Neuronal stem cell (in vitro differentiated cells): ENCODE measurements around the gene AHDC1.

Source experiments
- DNase-seq: peaks from one replicate; pipeline ENCODE4 v3.0.0-alpha.2; 2013; ENCODE audit warnings: low spot score
- H2AFZ ChIP-seq: one replicate; pipeline ENCODE4 v1.6.1; 2013; ENCODE audit warnings: mild to moderate bottlenecking, low read length, inconsistent platforms
- H2AK5ac ChIP-seq: 2 replicates; pipeline ENCODE4 v1.6.1; 2013; ENCODE audit warnings: low read depth, mild to moderate bottlenecking, inconsistent platforms, low read length, moderate library complexity, mixed read lengths
- H2BK120ac ChIP-seq: 2 replicates; pipeline ENCODE4 v1.6.1; 2013; ENCODE audit warnings: low read depth, mild to moderate bottlenecking, inconsistent platforms, low read length, moderate library complexity, mixed read lengths
- H2BK12ac ChIP-seq: one replicate; pipeline ENCODE4 v1.6.1; 2013; ENCODE audit warnings: low read length, inconsistent platforms
- H2BK15ac ChIP-seq: 2 replicates; pipeline ENCODE4 v1.6.1; 2013; ENCODE audit warnings: mild to moderate bottlenecking, low read length, inconsistent platforms, mixed read lengths
- H2BK5ac ChIP-seq: one replicate; pipeline ENCODE4 v1.6.1; 2013; ENCODE audit warnings: inconsistent platforms, mild to moderate bottlenecking, low read length, moderate library complexity
- H3K14ac ChIP-seq: one replicate; pipeline ENCODE4 v1.6.1; 2013; ENCODE audit warnings: low read length, inconsistent platforms
- H3K18ac ChIP-seq: 2 replicates; pipeline ENCODE4 v1.6.1; 2013; ENCODE audit warnings: low read length, inconsistent platforms
- H3K23ac ChIP-seq: 2 replicates; pipeline ENCODE4 v1.6.1; 2013; ENCODE audit warnings: low read depth, mild to moderate bottlenecking, mixed read lengths, low read length, inconsistent platforms; ENCODE audit not compliant: poor library complexity
- H3K27ac ChIP-seq: replicated peaks from 3 replicates; pipeline ENCODE4 v1.5.1; 2013; ENCODE audit warnings: low read length, inconsistent platforms
- H3K27me3 ChIP-seq, 3 experiments: 2 replicates each; pipeline ENCODE4 v1.6.1; 2013; ENCODE audit warnings: low read length in 3 of 3, mild to moderate bottlenecking in 2 of 3, inconsistent platforms in 1 of 3, low read depth in 1 of 3, mixed read lengths in 1 of 3, moderate library complexity in 1 of 3; ENCODE audit not compliant: control insufficient read depth in 3 of 3, insufficient read depth in 3 of 3
- H3K36me3 ChIP-seq, 2 donors: replicated peaks in 1 of 2; 2 replicates each; pipeline ENCODE4 v1.6.1; 2013; ENCODE audit warnings: low read length in 2 of 2; ENCODE audit not compliant: control insufficient read depth in 2 of 2, insufficient read depth in 2 of 2
- H3K4ac ChIP-seq: 2 replicates; pipeline ENCODE4 v1.6.1; 2013; ENCODE audit warnings: inconsistent platforms, mild to moderate bottlenecking, low read length, moderate library complexity
- H3K4me1 ChIP-seq, 2 donors: 1 replicate in 1 of 2; 2 replicates in 1 of 2; pipeline ENCODE4 v1.6.1; 2013; ENCODE audit warnings: low read length in 2 of 2, low read depth in 1 of 2; ENCODE audit not compliant: control insufficient read depth in 2 of 2, insufficient read depth in 1 of 2
- H3K4me2 ChIP-seq: one replicate; pipeline ENCODE4 v1.6.1; 2013; ENCODE audit warnings: mild to moderate bottlenecking, low read length, inconsistent platforms; ENCODE audit not compliant: insufficient read depth, poor library complexity, severe bottlenecking
- H3K4me3 ChIP-seq, 2 donors: 2 replicates each; pipeline ENCODE4 v1.5.1; 2013; ENCODE audit warnings: low read length in 2 of 2, mild to moderate bottlenecking in 2 of 2, inconsistent platforms in 1 of 2, moderate library complexity in 1 of 2
- H3K79me1 ChIP-seq: one replicate; pipeline ENCODE4 v1.6.1; 2013; ENCODE audit warnings: low read depth, mild to moderate bottlenecking, inconsistent platforms, low read length, moderate library complexity
- H3K9ac ChIP-seq: one replicate; pipeline ENCODE4 v1.6.1; 2013; ENCODE audit warnings: mild to moderate bottlenecking, low read depth, low read length, inconsistent platforms; ENCODE audit not compliant: poor library complexity
- H3K9me3 ChIP-seq, 2 donors: replicated peaks in 1 of 2; 2 replicates each; pipeline versions ENCODE3 to v1.6.1; 2013; ENCODE audit warnings: low read length in 2 of 2, mild to moderate bottlenecking in 2 of 2, inconsistent platforms in 1 of 2, low read depth in 1 of 2, mixed read lengths in 1 of 2, moderate library complexity in 1 of 2; ENCODE audit not compliant: control insufficient read depth in 2 of 2, insufficient read depth in 1 of 2
- H4K8ac ChIP-seq: one replicate; pipeline ENCODE4 v1.6.1; 2013; ENCODE audit warnings: low read depth, mild to moderate bottlenecking, inconsistent platforms, low read length, moderate library complexity
- H4K91ac ChIP-seq: one replicate; pipeline ENCODE4 v1.6.1; 2013; ENCODE audit warnings: low read length, low read depth, mild to moderate bottlenecking, inconsistent platforms; ENCODE audit not compliant: poor library complexity
- WGBS, 2 donors: extraction: QIAGEN DNeasy Blood & Tissue Kit; methylation state at CpG; one replicate each; pipeline ENCODE4 v1.1.7; 2013; ENCODE audit warnings: missing lambda C conversion rate in 2 of 2, mixed read lengths in 1 of 2; ENCODE audit not compliant: insufficient read length in 2 of 2, insufficient replicate concordance in 1 of 2; ENCODE audit errors: extremely low coverage in 2 of 2; 5-methylcytosine and 5-hydroxymethylcytosine counted together

Gene AHDC1

GRCh38 chr1:27570356-27570755 lies 33.6 kb downstream of the AHDC1 start:
- no peak overlapping the region for H3K4me3 ChIP-seq
- H2BK120ac ChIP-seq: peak overlapping the region; percentile 33
- H4K91ac ChIP-seq: peak overlapping the region; percentile 86
- H3K9me3 ChIP-seq: no peaks in the 10 kb centered on the region
- peak overlapping the region; percentile 69 for H2BK12ac ChIP-seq
- H4K8ac ChIP-seq: no peak overlapping the region
- H3K27me3 ChIP-seq: no peaks in the 10 kb centered on the region
- peak overlapping the region; percentile 75 for H2AK5ac ChIP-seq
- H2BK5ac ChIP-seq: peak overlapping the region; percentile 96
- peak overlapping the region; percentile 85 for H3K9ac ChIP-seq
- peak overlapping the region; percentile 37 for H3K4me2 ChIP-seq
- peak overlapping the region; percentile 65 for H2BK15ac ChIP-seq
- peak overlapping the region; percentile 95 for H3K18ac ChIP-seq
- no peak overlapping the region for H2AFZ ChIP-seq
- peak overlapping the region; percentile 93 for H3K27ac ChIP-seq
- peak overlapping the region; percentile 29 for H3K23ac ChIP-seq
- no peak for DNase-seq
- H3K14ac ChIP-seq: no peak overlapping the region
- H3K36me3 ChIP-seq: peaks cover 2 to 4% of the 10 kb centered on the region in 2 donors
- H3K4me1 ChIP-seq: peaks cover 79 to 91% of the 10 kb centered on the region in 2 donors
- peaks cover 2% of the 10 kb centered on the region for H3K79me1 ChIP-seq
- peak overlapping the region; percentile 72 for H3K4ac ChIP-seq
- WGBS, 2 donors: no CpG with 5 or more reads among the region's 2 CpGs

DNA sequence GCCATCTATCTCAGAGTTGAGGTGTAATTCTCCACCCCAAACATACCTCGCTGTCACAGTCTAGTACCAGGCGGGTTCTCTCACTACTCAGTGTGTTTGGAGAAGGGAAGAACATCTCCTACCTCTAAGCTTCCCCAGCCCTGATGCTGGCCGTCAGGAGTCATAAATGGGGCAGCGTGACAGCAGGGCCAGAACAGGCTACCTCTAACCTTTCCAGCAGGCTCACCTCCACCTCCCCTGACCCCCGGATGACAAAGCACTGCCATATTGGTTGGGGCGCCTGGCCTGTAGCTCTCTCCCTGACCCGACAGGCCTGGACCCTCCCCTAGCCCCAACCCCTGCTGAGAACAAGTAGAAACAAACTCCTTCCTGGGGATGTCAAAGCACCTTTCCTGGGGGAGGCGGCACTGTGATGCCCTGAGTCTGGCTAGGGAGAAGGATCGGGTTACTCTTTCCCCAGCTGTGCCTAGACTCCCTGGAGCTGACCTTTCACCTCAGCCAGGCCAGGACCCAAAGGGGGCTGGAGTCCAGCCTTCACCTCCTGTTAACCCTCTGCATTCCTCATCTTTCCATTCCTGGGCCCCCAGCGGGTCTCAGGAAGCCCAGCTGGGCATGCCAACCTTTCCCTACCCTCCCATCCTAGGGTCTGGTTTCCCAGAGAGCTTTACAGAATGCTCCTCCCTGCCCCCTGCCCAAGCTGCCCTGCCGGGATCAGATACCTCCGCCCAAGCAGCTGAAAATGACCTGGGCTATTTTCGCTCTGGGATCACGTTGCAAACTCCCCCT lies 34.2 kb downstream of the AHDC1 start:
- Histone ChIP-seq H4K91ac (peak overlapping the region; percentile 48), H3K9ac (no peak overlapping the region), H3K4ac (no peak overlapping the region), H3K4me1 (peaks cover 80 to 90% of the 10 kb centered on the region in 2 donors), H2BK5ac (peak overlapping the region; percentile 96), H3K27ac (peak overlapping the region; percentile 93), H2BK120ac (peak overlapping the region; percentile 33), H2BK15ac (peak overlapping the region; percentile 65), H4K8ac (no peak overlapping the region), H3K79me1 (peaks cover 7% of the 10 kb centered on the region), H3K4me3 (no peak overlapping the region), H3K14ac (no peak overlapping the region), H3K36me3 (peaks cover 2 to 6% of the 10 kb centered on the region in 2 donors), H3K23ac (peak overlapping the region; percentile 12), H2AK5ac (peak overlapping the region; percentile 75), H3K9me3 (no peaks in the 10 kb centered on the region), H3K27me3 (no peaks in the 10 kb centered on the region), H3K4me2 (peak overlapping the region; percentile 32), H3K18ac (peak overlapping the region; percentile 95), H2AFZ (no peak overlapping the region), H2BK12ac (peak overlapping the region; percentile 69)
- peak; percentile 72 for DNase-seq
- WGBS, 2 donors: no CpG with 5 or more reads among the region's 14 CpGs

- DNase-seq: no peak
- Histone ChIP-seq H2BK15ac (peak overlapping the region; percentile 47), H2BK120ac (no peak overlapping the region), H3K27me3 (no peaks in the 10 kb centered on the region), H3K4me1 (peaks cover 80 to 90% of the 10 kb centered on the region in 2 donors), H2AFZ (no peak overlapping the region), H3K36me3 (peaks cover 2 to 6% of the 10 kb centered on the region in 2 donors), H4K91ac (no peak overlapping the region), H3K79me1 (peaks cover 10% of the 10 kb centered on the region), H2BK5ac (peak overlapping the region; percentile 96), H3K18ac (peak overlapping the region; percentile 73), H3K4me3 (no peak overlapping the region), H2BK12ac (peak overlapping the region; percentile 67), H3K4ac (no peak overlapping the region), H3K4me2 (no peak overlapping the region), H3K27ac (peak overlapping the region; percentile 93), H3K23ac (no peak overlapping the region), H3K9ac (no peak overlapping the region), H4K8ac (no peak overlapping the region), H2AK5ac (peak overlapping the region; percentile 56), H3K14ac (no peak overlapping the region), H3K9me3 (no peaks in the 10 kb centered on the region)
- WGBS, 2 donors: no CpG with 5 or more reads among the region's 3 CpGs
These were observed 34.9 kb downstream of the AHDC1 start for GRCh38 chr1:27569088-27569460.

- no peak overlapping the region for H4K91ac ChIP-seq
- no peak overlapping the region for H4K8ac ChIP-seq
- peak overlapping the region; percentile 91 for H3K18ac ChIP-seq
- peaks cover 2 to 6% of the 10 kb centered on the region in 2 donors for H3K36me3 ChIP-seq
- no peak overlapping the region for H2AFZ ChIP-seq
- peak overlapping the region in 1 of 2 donors; percentile 15 for H3K4me3 ChIP-seq
- no peak overlapping the region for H3K14ac ChIP-seq
- peak overlapping the region; percentile 11 for H2BK12ac ChIP-seq
- peaks cover 80 to 90% of the 10 kb centered on the region in 2 donors for H3K4me1 ChIP-seq
- H3K9ac ChIP-seq: peak overlapping the region; percentile 50
- peak overlapping the region; percentile 47 for H2BK15ac ChIP-seq
- H3K9me3 ChIP-seq: no peaks in the 10 kb centered on the region
- H3K23ac ChIP-seq: peak overlapping the region; percentile 57
- DNase-seq: peak; percentile 91
- peak overlapping the region; percentile 22 for H2BK120ac ChIP-seq
- H3K27me3 ChIP-seq: no peaks in the 10 kb centered on the region
- peak overlapping the region; percentile 42 for H3K4me2 ChIP-seq
- H2AK5ac ChIP-seq: peak overlapping the region; percentile 56
- H2BK5ac ChIP-seq: peak overlapping the region; percentile 96
- WGBS, 2 donors: no CpG with 5 or more reads among the region's 65 CpGs
- peak overlapping the region; percentile 0 for H3K4ac ChIP-seq
- peak overlapping the region; percentile 100 for H3K27ac ChIP-seq
- H3K79me1 ChIP-seq: peaks cover 11% of the 10 kb centered on the region
These were observed 35.5 kb downstream of the AHDC1 start for GRCh38 chr1:27568300-27569087.
